NCI-H187 (cell line): Measurements from ENCODE around the gene CALB2.

Experiments used
- DNase-seq, 2 experiments: peaks; one replicate each; lab custom pipeline; 2025; lab: John Stamatoyannopoulos, UW

CALB2 gene

GRCh38 chr16:71387045-71387871 lies 28.7 kb downstream of the CALB2 start:
- no peak for DNase-seq

- DNase-seq: no peak
Measured at GRCh38 chr16:71389330-71389729, 30.8 kb downstream of the CALB2 start.

GRCh38 chr16:71396594-71396993 lies 38.1 kb downstream of the CALB2 start:
- no peak for DNase-seq

- DNase-seq: no peak
Measured at GRCh38 chr16:71399801-71400563, 41.5 kb downstream of the CALB2 start.

GRCh38 chr16:71402007-71402406 lies 43.5 kb downstream of the CALB2 start:
- no peak for DNase-seq

GRCh38 chr16:71402674-71403073 lies 44.2 kb downstream of the CALB2 start:
- no peak for DNase-seq

- no peak for DNase-seq
Measured at GRCh38 chr16:71404364-71404763, 45.8 kb downstream of the CALB2 start.

- DNase-seq: no peak
Measured at GRCh38 chr16:71406316-71406715, 47.8 kb downstream of the CALB2 start.

- DNase-seq: no peak
Measured at GRCh38 chr16:71406724-71407123, 48.2 kb downstream of the CALB2 start.

- no peak for DNase-seq
Measured at GRCh38 chr16:71407731-71408130, 49.2 kb downstream of the CALB2 start.

- no peak for DNase-seq
Measured at GRCh38 chr16:71408536-71408935, 50.0 kb downstream of the CALB2 start.

GRCh38 chr16:71409011-71409775 lies 50.7 kb downstream of the CALB2 start:
- no peak for DNase-seq

GRCh38 chr16:71410146-71410545 lies 51.6 kb downstream of the CALB2 start:
- DNase-seq: no peak

- peak; percentile 13 to 18 for DNase-seq
Measured at GRCh38 chr16:71412270-71413160, 54.0 kb downstream of the CALB2 start.

GRCh38 chr16:71413341-71413740 lies 54.8 kb downstream of the CALB2 start:
- DNase-seq: no peak

- no peak for DNase-seq
Measured at GRCh38 chr16:71414038-71414437, 55.5 kb downstream of the CALB2 start.

GRCh38 chr16:71421911-71422310 lies 63.4 kb downstream of the CALB2 start:
- DNase-seq: no peak

- DNase-seq: no peak
Measured at GRCh38 chr16:71423016-71423415, 64.5 kb downstream of the CALB2 start.

- no peak for DNase-seq
Measured at GRCh38 chr16:71423865-71424264, 65.3 kb downstream of the CALB2 start.

- no peak for DNase-seq
Measured at GRCh38 chr16:71424626-71425025, 66.1 kb downstream of the CALB2 start.

- DNase-seq: no peak
Measured at GRCh38 chr16:71425746-71426068, 67.2 kb downstream of the CALB2 start.
